Nephron progenitor cell (in vitro differentiated cells): Measurements from ENCODE around the gene PTPN7.
"Not testable (repeated sequence)": the region's sequence is repeated elsewhere in the genome, so short reads cannot be mapped to it uniquely, and the experiment has no call there.

ENCODE experiments used
- DNase-seq: peaks from one replicate; pipeline ENCODE4 v3.0.0; 2021
- H3K27ac Mint-ChIP-seq: 2 replicates; pipeline ENCODE4 v1.8.0; 2021; ENCODE audit warnings: mild to moderate bottlenecking, moderate library complexity, mixed read lengths
- H3K27me3 Mint-ChIP-seq: 2 replicates; pipeline ENCODE4 v1.8.0; 2021; ENCODE audit warnings: mild to moderate bottlenecking, low read depth, mixed read lengths; ENCODE audit not compliant: poor library complexity
- H3K36me3 Mint-ChIP-seq: 2 replicates; pipeline ENCODE4 v1.8.0; 2021; ENCODE audit warnings: low read depth, mixed read lengths
- H3K4me1 Mint-ChIP-seq: 2 replicates; pipeline ENCODE4 v1.8.0; 2021; ENCODE audit warnings: mixed read lengths
- H3K4me3 Mint-ChIP-seq: 2 replicates; pipeline ENCODE4 v1.8.0; 2021; ENCODE audit warnings: mild to moderate bottlenecking, moderate library complexity, mixed read lengths
- H3K9me3 Mint-ChIP-seq: 2 replicates; pipeline ENCODE4 v1.8.0; 2021; ENCODE audit warnings: mild to moderate bottlenecking, moderate library complexity, mixed read lengths
- TF ChIP-seq, protein P1 (sequence below): fragments of 200-600 bp; sonication (generic); IDR thresholded peaks from 2 replicates; pipeline ENCODE4 v1.5.0; 2021; ENCODE audit warnings: antibody characterized with exemption

PTPN7 gene

DNA sequence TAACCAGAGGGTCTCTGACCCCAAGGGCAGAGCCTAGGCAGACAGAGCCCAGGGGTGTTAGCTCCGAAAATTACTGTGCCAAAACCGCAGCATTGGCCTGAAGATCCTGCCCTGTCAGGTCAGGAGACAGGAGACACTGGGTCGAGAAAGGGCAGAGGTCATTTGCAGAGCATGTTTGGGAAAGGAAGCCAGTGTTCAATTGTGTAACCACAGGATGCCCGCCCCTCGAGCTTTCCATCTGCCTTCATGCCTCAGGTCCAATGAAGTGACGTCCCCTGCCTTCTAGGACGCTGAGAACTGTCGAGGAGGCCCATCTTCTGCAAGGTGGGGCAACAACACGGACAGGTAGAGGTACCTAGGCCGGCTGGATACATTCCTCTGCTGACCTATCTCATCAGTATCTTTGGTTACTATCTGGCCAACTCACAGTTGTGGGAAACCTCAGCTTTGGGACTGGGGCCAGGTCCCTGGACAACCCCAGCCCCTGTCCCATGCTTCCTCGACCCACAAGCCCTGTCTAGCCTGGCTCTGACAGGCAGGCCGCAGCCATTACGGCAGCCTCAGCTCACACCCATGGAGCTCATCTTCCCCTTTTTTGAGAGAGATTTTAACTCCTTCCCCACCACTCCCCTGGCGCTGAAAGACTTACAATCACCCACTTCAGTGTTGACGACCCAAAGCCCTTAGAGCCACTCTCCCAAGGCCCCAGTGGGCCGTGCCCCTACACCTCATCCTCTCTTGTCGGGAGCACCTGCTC, 17.2 kb downstream of the PTPN7 start:
- TF ChIP-seq, protein P1, sequence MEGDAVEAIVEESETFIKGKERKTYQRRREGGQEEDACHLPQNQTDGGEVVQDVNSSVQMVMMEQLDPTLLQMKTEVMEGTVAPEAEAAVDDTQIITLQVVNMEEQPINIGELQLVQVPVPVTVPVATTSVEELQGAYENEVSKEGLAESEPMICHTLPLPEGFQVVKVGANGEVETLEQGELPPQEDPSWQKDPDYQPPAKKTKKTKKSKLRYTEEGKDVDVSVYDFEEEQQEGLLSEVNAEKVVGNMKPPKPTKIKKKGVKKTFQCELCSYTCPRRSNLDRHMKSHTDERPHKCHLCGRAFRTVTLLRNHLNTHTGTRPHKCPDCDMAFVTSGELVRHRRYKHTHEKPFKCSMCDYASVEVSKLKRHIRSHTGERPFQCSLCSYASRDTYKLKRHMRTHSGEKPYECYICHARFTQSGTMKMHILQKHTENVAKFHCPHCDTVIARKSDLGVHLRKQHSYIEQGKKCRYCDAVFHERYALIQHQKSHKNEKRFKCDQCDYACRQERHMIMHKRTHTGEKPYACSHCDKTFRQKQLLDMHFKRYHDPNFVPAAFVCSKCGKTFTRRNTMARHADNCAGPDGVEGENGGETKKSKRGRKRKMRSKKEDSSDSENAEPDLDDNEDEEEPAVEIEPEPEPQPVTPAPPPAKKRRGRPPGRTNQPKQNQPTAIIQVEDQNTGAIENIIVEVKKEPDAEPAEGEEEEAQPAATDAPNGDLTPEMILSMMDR = no peak
- DNase-seq = no peak
- peaks cover 5% of the 10 kb centered on the region for H3K36me3 Mint-ChIP-seq
- no peaks in the 10 kb centered on the region for H3K9me3 Mint-ChIP-seq
- H3K27me3 Mint-ChIP-seq = peaks cover 23% of the 10 kb centered on the region
- peaks cover 17% of the 10 kb centered on the region for H3K4me1 Mint-ChIP-seq
- peak overlapping the region; percentile 54 for H3K27ac Mint-ChIP-seq
- peak overlapping the region; percentile 90 for H3K4me3 Mint-ChIP-seq

DNA sequence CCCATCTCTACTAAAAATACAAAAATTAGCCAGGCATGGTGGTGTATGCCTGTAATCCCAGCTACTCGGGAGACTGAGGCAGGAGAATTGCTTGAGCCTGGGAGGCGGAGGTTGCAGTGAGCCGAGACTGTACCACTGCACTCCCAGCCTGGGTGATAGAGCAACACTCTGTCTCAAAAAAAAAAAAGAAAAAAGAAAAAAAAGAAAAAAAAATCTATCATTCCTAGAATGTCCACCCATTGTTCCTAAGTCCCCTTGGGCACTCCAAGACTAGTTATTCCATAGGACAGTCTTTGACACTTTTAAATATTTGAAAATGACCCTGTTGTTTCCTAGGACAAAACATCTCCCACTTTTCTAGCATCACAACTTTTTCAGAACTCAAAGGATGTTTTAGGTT, 18.9 kb downstream of the PTPN7 start:
- H3K27me3 Mint-ChIP-seq = peaks cover 18% of the 10 kb centered on the region
- not testable (repeated sequence) for H3K4me3 Mint-ChIP-seq, H3K9me3 Mint-ChIP-seq, H3K27ac Mint-ChIP-seq, DNase-seq
- H3K4me1 Mint-ChIP-seq = peaks cover 17% of the 10 kb centered on the region
- peaks cover 10% of the 10 kb centered on the region for H3K36me3 Mint-ChIP-seq

DNA sequence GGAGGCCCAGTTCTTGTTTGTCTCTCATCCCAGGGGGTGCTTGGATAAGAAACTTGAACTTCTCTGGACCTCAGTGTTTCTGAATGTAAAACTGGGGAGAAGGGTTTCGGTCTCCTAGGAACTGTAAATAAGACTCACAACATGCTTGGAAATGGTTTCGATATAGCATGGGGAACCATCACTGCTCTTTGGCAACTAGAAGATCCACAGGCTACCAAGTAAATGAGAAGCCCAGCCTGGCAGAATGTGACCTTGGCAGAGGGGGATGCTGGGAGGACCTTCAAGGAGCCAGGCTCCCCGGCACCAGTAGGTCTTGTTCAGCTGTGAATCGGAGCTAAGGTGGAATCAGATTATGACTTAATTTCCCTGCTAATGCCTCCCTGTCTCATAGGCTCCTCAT, 19.6 kb downstream of the PTPN7 start:
- no peak overlapping the region for H3K4me3 Mint-ChIP-seq
- DNase-seq = no peak
- H3K36me3 Mint-ChIP-seq = peaks cover 10% of the 10 kb centered on the region

DNA sequence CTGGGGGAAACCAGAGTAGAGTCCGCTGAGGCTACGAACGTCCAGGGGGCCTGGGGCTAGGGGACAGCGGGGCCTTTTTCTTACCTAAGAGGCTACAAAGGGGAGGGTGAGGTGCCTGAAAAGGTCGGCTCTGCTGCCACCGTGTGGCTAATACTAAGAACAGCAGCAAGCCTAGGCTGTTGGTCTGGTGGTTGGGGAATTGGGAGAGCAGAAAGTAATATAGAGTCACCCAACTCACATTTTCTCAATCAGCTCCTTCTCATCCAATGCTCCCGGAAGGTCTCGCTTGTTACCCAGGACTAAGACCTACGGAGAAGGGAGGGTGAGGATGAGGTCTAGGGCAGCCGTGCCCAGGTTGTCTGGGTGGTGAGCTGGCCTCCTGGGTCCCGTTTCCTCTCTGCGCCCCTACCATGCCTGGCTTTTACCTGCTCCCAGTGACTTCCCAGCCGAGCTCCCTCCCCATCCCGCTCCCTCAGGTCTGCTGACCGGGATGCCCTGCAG, 25.1 kb downstream of the PTPN7 start:
- TF ChIP-seq, protein P1 = peak; percentile 90
- Mint-ChIP-seq H3K4me1 (peaks cover 9% of the 10 kb centered on the region), H3K27ac (peak overlapping the region; percentile 61), H3K9me3 (no peaks in the 10 kb centered on the region), H3K4me3 (no peak overlapping the region), H3K27me3 (peaks cover 3% of the 10 kb centered on the region), H3K36me3 (peaks cover 20% of the 10 kb centered on the region)
- peak; percentile 69 for DNase-seq

More for the DNA sequence above, 19.6 kb downstream of the PTPN7 start:
- Mint-ChIP-seq H3K4me1 (peaks cover 17% of the 10 kb centered on the region), H3K27me3 (peaks cover 13% of the 10 kb centered on the region), H3K9me3 (no peaks in the 10 kb centered on the region), H3K27ac (no peak overlapping the region)
- TF ChIP-seq, protein P1 = no peak

DNA sequence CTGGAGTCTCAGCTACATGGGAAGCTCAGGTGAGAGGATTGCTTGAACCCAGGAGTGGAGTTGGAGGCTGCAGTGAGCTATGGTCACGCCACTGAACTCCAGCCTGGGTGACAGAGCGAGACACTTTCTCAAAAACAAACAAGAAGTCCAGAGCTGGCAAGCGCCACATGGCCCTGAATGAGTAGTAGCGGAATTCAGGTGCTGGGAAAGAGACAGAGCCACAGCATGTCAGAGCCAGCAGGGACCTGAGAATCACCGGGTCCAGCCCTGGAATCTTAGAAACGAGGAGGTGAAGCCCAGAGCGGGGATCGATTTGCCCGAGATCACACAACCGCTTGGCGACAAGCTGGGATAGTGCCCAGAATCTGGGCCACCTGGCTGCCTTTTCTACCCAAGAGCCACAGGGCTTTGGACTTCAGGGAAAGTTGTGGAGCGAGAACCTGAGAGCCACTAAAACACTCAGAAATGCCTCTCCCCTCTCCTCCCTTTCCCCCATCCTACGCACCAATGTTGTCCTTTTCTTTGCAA, 25.7 kb downstream of the PTPN7 start:
- Mint-ChIP-seq H3K4me3 (no peak overlapping the region), H3K9me3 (no peaks in the 10 kb centered on the region), H3K36me3 (peaks cover 20% of the 10 kb centered on the region), H3K4me1 (peaks cover 9% of the 10 kb centered on the region), H3K27ac (peak overlapping the region; percentile 57), H3K27me3 (no peaks in the 10 kb centered on the region)
- no peak for DNase-seq
- TF ChIP-seq, protein P1 = no peak

DNA sequence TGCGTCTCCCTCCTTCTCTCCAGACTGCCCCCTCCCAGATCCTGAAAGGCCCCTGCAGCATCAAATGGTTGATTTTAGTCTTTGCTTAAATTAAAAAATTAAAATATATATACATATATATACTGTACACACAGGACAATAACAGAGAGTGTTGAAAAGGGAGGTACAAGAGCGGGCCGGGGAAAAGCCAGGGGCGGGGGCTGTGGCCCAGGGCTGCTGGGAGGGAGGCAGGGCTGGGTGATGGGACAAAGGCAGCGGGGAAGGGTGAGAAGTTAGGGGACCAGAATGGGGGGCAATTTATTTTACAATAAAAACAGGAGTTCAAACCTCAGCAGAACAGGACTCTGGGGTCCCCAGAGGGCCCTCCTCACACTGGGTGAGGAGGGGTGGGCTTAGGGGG, 26.4 kb downstream of the PTPN7 start:
- H3K4me1 Mint-ChIP-seq = peaks cover 9% of the 10 kb centered on the region
- no peak for DNase-seq
- H3K27me3 Mint-ChIP-seq = no peaks in the 10 kb centered on the region
- TF ChIP-seq, protein P1 = no peak
- peaks cover 20% of the 10 kb centered on the region for H3K36me3 Mint-ChIP-seq
- no peak overlapping the region for H3K27ac Mint-ChIP-seq
- H3K9me3 Mint-ChIP-seq = no peaks in the 10 kb centered on the region
- no peak overlapping the region for H3K4me3 Mint-ChIP-seq
